Suprapubic skin (tissue), 3 donors: ENCODE data around the gene DNAJC19.

Source experiments
- EP300 ChIP-seq: sonication (generic); formaldehyde crosslinking; IDR thresholded peaks from one replicate; pipeline ENCODE4 v1.6.1; 2017; ENCODE audit warnings: antibody characterized with exemption
- POLR2A ChIP-seq, 2 donors: fragments of 450-650 bp; IDR thresholded peaks; one replicate each; pipeline ENCODE4 v1.6.1; 2017; ENCODE audit warnings: antibody characterized with exemption in 2 of 2, mild to moderate bottlenecking in 2 of 2, moderate library complexity in 2 of 2
- TF ChIP-seq, protein P1 (sequence below), 2 donors: fragments of 200-600 bp in 1 of 2; fragments of 450-650 bp in 1 of 2; sonication (generic) in 1 of 2; IDR thresholded peaks; one replicate each; pipeline ENCODE4 v1.5.1; 2016 to 2019; ENCODE audit warnings: antibody characterized with exemption in 2 of 2, mild to moderate bottlenecking in 1 of 2, moderate library complexity in 1 of 2

DNA sequence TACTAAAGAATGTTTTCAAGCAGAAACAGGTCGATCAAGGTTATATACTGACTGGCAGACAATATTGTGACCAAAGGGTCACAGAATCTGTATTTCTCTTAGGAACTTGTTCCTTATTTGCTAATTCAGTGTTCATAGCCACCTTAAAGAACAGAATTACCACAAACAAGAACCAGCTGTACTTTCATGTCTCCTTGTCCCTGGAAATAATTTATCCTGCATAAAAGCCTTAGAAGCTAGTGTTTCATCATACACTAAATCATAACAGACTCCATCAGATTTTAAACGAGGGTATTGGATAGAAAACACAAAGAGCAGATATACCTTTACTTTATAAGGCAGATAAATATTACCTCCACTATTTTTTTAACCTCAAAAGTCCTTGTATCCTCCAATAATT is 6.4 kb downstream of the DNAJC19 start:
- TF ChIP-seq EP300 = no peak
- TF ChIP-seq, protein P1, sequence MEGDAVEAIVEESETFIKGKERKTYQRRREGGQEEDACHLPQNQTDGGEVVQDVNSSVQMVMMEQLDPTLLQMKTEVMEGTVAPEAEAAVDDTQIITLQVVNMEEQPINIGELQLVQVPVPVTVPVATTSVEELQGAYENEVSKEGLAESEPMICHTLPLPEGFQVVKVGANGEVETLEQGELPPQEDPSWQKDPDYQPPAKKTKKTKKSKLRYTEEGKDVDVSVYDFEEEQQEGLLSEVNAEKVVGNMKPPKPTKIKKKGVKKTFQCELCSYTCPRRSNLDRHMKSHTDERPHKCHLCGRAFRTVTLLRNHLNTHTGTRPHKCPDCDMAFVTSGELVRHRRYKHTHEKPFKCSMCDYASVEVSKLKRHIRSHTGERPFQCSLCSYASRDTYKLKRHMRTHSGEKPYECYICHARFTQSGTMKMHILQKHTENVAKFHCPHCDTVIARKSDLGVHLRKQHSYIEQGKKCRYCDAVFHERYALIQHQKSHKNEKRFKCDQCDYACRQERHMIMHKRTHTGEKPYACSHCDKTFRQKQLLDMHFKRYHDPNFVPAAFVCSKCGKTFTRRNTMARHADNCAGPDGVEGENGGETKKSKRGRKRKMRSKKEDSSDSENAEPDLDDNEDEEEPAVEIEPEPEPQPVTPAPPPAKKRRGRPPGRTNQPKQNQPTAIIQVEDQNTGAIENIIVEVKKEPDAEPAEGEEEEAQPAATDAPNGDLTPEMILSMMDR (IDR thresholded peaks at IDR 0.05) = no peak
- no peak for TF ChIP-seq POLR2A (IDR thresholded peaks at IDR 0.05)
